Trophoblast cell (in vitro differentiated cells and primary cell): Measurements from ENCODE around the gene TRIM50.
"Not testable (repeated sequence)": the region's sequence is repeated elsewhere in the genome, so short reads cannot be mapped to it uniquely, and the experiment has no call there.

Experiments
- DNase-seq, 2 donors: peaks; one replicate each; pipeline ENCODE4 v3.0.0-alpha.2; 2016
- H2AFZ ChIP-seq: 2 replicates; pipeline ENCODE4 v1.6.1; 2013; ENCODE audit warnings: low read length, moderate library complexity, mild to moderate bottlenecking; ENCODE audit not compliant: insufficient read depth, poor library complexity
- H2AK5ac ChIP-seq: 2 replicates; pipeline ENCODE4 v1.6.1; 2013; ENCODE audit warnings: mild to moderate bottlenecking, low read length
- H2BK120ac ChIP-seq: 2 replicates; pipeline ENCODE4 v1.6.1; 2013; ENCODE audit warnings: low read length, mild to moderate bottlenecking, moderate library complexity; ENCODE audit not compliant: insufficient read depth, poor library complexity
- H2BK12ac ChIP-seq: 2 replicates; pipeline ENCODE4 v1.6.1; 2013; ENCODE audit warnings: mild to moderate bottlenecking, low read length, moderate library complexity
- H2BK5ac ChIP-seq: 2 replicates; pipeline ENCODE4 v1.6.1; 2013; ENCODE audit warnings: low read length, low read depth, moderate library complexity, mild to moderate bottlenecking; ENCODE audit not compliant: poor library complexity
- H3K14ac ChIP-seq: 2 replicates; pipeline ENCODE4 v1.6.1; 2013; ENCODE audit warnings: mild to moderate bottlenecking, low read length
- H3K18ac ChIP-seq: 2 replicates; pipeline ENCODE4 v1.6.1; 2013; ENCODE audit warnings: mild to moderate bottlenecking, low read length
- H3K23ac ChIP-seq: 2 replicates; pipeline ENCODE4 v1.6.1; 2013; ENCODE audit warnings: low read length
- H3K27ac ChIP-seq: 2 replicates; pipeline ENCODE4 v1.5.1; 2013; ENCODE audit warnings: low read depth, mild to moderate bottlenecking, inconsistent platforms, low read length, moderate library complexity
- H3K27me3 ChIP-seq: 2 replicates; pipeline ENCODE4 v1.6.1; 2013; ENCODE audit warnings: inconsistent platforms, mild to moderate bottlenecking, low read length, moderate library complexity; ENCODE audit not compliant: insufficient read depth
- H3K36me3 ChIP-seq, 2 experiments: 1 replicate in 1 of 2; 2 replicates in 1 of 2; pipeline ENCODE4 v1.6.1; 2013; ENCODE audit warnings: low read length in 2 of 2, mild to moderate bottlenecking in 2 of 2, moderate library complexity in 1 of 2; ENCODE audit not compliant: insufficient read depth in 2 of 2, control insufficient read depth in 1 of 2
- H3K4ac ChIP-seq: 2 replicates; pipeline ENCODE4 v1.6.1; 2013; ENCODE audit warnings: low read depth, mild to moderate bottlenecking, low read length, moderate library complexity
- H3K4me1 ChIP-seq, 2 experiments: 1 replicate in 1 of 2; 2 replicates in 1 of 2; pipeline ENCODE4 v1.6.1; 2013; ENCODE audit warnings: low read length in 2 of 2, mild to moderate bottlenecking in 2 of 2, moderate library complexity in 1 of 2; ENCODE audit not compliant: insufficient read depth in 2 of 2, control insufficient read depth in 1 of 2
- H3K4me2 ChIP-seq: 2 replicates; pipeline ENCODE4 v1.6.1; 2013; ENCODE audit warnings: inconsistent platforms, mild to moderate bottlenecking, low read length, moderate library complexity
- H3K4me3 ChIP-seq: 2 replicates; pipeline ENCODE4 v1.5.1; 2013; ENCODE audit warnings: mild to moderate bottlenecking, low read depth, low read length, inconsistent platforms
- H3K79me1 ChIP-seq: one replicate; pipeline ENCODE4 v1.6.1; 2013; ENCODE audit warnings: low read length
- H3K79me2 ChIP-seq: 2 replicates; pipeline ENCODE4 v1.6.1; 2013; ENCODE audit warnings: low read length, mild to moderate bottlenecking; ENCODE audit not compliant: control insufficient read depth, insufficient read depth, poor library complexity
- H3K9ac ChIP-seq: 2 replicates; pipeline ENCODE4 v1.6.1; 2013; ENCODE audit warnings: mild to moderate bottlenecking, low read length
- H3K9me3 ChIP-seq: 2 replicates; pipeline ENCODE4 v1.6.1; 2013; ENCODE audit warnings: low read depth, mild to moderate bottlenecking, control low read depth, inconsistent platforms, low read length; ENCODE audit not compliant: insufficient read depth
- H4K12ac ChIP-seq: 2 replicates; pipeline ENCODE4 v1.6.1; 2013; ENCODE audit warnings: low read depth, mild to moderate bottlenecking, low read length, moderate library complexity
- H4K8ac ChIP-seq: 2 replicates; pipeline ENCODE4 v1.6.1; 2013; ENCODE audit warnings: low read depth, mild to moderate bottlenecking, low read length, moderate library complexity
- H4K91ac ChIP-seq: one replicate; pipeline ENCODE4 v1.6.1; 2013; ENCODE audit warnings: low read depth, mild to moderate bottlenecking, low read length, moderate library complexity
- WGBS: extraction: QIAGEN DNeasy Blood & Tissue Kit; methylation state at CpG from one replicate; pipeline ENCODE4 v1.1.7; 2013; ENCODE audit warnings: missing lambda C conversion rate; ENCODE audit not compliant: insufficient read length, insufficient coverage; ENCODE audit errors: extremely low coverage; 5-methylcytosine and 5-hydroxymethylcytosine counted together

TRIM50 gene

GRCh38 chr7:73364006-73364728, 36.3 kb upstream of the TRIM50 start:
- Histone ChIP-seq H3K36me3 (no peaks in the 10 kb centered on the region), H3K23ac (no peak overlapping the region), H4K8ac (no peak overlapping the region), H3K79me2 (no peaks in the 10 kb centered on the region), H2BK12ac (no peak overlapping the region), H3K27me3 (no peaks in the 10 kb centered on the region), H3K4ac (no peak overlapping the region), H3K4me3 (no peak overlapping the region), H3K9ac (no peak overlapping the region), H3K14ac (no peak overlapping the region), H3K18ac (no peak overlapping the region), H4K12ac (no peak overlapping the region), H3K4me2 (no peak overlapping the region), H2AFZ (no peak overlapping the region), H2BK120ac (no peak overlapping the region), H2AK5ac (no peak overlapping the region), H2BK5ac (no peak overlapping the region), H4K91ac (no peak overlapping the region), H3K27ac (no peak overlapping the region), H3K79me1 (no peaks in the 10 kb centered on the region), H3K9me3 (no peaks in the 10 kb centered on the region), H3K4me1 (no peaks in the 10 kb centered on the region)
- whole genome bisulfite sequencing: no CpG with 5 or more reads among the region's 25 CpGs
- DNase-seq: no peak

DNA sequence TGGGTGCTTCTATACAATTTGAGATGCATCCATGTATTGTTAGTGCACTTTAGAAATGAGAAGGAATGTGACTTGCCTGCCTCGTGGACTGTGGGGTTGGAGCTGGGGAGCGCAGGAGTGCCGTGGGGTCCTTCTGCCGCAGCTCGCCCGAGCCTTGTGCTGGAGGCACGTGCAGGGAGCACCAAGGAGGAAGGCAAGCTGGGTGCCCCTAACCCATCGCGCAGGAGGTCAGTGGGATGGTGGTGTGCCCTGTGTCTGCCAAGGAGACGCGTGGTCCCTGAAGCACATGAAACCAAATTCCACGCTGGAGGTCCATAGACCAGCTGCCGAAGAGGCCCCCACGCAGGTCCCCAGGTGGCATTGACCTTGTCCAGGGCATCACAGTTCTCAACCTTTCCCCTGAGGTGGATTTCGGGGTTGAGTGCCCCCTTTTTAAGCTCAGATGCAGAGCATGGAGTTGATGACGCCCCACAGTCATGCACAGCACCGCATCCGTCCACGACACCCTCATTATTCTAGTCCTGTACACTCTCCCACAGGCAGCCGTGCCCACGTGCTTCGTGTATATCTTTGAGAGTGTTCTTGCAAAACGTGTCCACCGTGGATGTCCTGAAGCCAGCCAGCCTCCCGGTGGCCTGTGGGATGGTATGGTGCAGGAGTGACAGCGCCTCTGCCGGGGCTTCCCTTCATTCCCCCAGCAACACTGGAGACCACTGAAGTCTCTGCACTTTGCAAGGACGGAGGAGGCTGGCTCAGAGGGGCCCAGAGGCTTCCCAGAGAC, 35.5 kb upstream of the TRIM50 start:
- H3K79me1 ChIP-seq: no peaks in the 10 kb centered on the region
- H3K23ac ChIP-seq: no peak overlapping the region
- no peak overlapping the region for H3K27ac ChIP-seq
- DNase-seq: no peak
- H4K12ac ChIP-seq: no peak overlapping the region
- no peak overlapping the region for H2AFZ ChIP-seq
- H3K14ac ChIP-seq: no peak overlapping the region
- H4K8ac ChIP-seq: no peak overlapping the region
- no peak overlapping the region for H3K4me2 ChIP-seq
- H3K36me3 ChIP-seq: no peaks in the 10 kb centered on the region
- no peaks in the 10 kb centered on the region for H3K4me1 ChIP-seq
- H4K91ac ChIP-seq: no peak overlapping the region
- H3K27me3 ChIP-seq: no peaks in the 10 kb centered on the region
- no peak overlapping the region for H2BK12ac ChIP-seq
- no peaks in the 10 kb centered on the region for H3K9me3 ChIP-seq
- no CpG with 5 or more reads among the region's 28 CpGs for WGBS
- H3K79me2 ChIP-seq: no peaks in the 10 kb centered on the region
- no peak overlapping the region for H2BK120ac ChIP-seq
- H2AK5ac ChIP-seq: no peak overlapping the region
- no peak overlapping the region for H3K4ac ChIP-seq
- no peak overlapping the region for H3K18ac ChIP-seq
- no peak overlapping the region for H3K4me3 ChIP-seq
- H2BK5ac ChIP-seq: no peak overlapping the region
- no peak overlapping the region for H3K9ac ChIP-seq

DNA sequence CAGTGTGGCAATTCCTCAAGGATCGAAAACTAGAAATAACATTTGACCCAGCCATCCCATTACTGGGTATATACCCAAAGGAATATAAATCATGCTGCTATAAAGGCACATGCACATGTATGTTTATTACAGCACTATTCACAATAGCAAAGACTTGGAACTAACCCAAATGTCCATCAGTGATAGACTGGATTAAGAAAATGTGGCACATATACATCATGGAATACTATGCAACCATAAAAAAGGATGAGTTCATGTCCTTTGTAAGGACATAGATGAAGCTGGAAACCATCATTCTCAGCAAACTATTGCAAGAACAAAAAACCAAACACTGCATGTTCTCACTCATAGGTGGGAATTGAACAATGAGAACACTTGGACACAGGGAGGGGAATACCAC, 32.7 kb upstream of the TRIM50 start:
- H2BK120ac ChIP-seq, DNase-seq, H4K8ac ChIP-seq, H3K27me3 ChIP-seq, H3K4ac ChIP-seq, H3K36me3 ChIP-seq, H3K9me3 ChIP-seq, H3K79me2 ChIP-seq, H4K12ac ChIP-seq, H3K4me3 ChIP-seq, H3K27ac ChIP-seq, H2AK5ac ChIP-seq, H2BK12ac ChIP-seq, H3K9ac ChIP-seq, H3K23ac ChIP-seq, H3K14ac ChIP-seq, H2AFZ ChIP-seq, H3K79me1 ChIP-seq, H3K4me1 ChIP-seq, H3K4me2 ChIP-seq, H3K18ac ChIP-seq, H2BK5ac ChIP-seq, H4K91ac ChIP-seq: not testable (repeated sequence)
- WGBS: no CpG with 5 or more reads among the region's 1 CpG

- Histone ChIP-seq H2AK5ac (no peak overlapping the region), H3K4me2 (no peak overlapping the region), H2AFZ (no peak overlapping the region), H3K79me2 (no peaks in the 10 kb centered on the region), H4K12ac (no peak overlapping the region), H3K14ac (no peak overlapping the region), H3K79me1 (no peaks in the 10 kb centered on the region), H2BK5ac (no peak overlapping the region), H2BK12ac (no peak overlapping the region), H3K27ac (no peak overlapping the region), H3K4ac (no peak overlapping the region), H3K4me1 (no peaks in the 10 kb centered on the region), H3K23ac (no peak overlapping the region), H4K8ac (no peak overlapping the region), H2BK120ac (no peak overlapping the region), H3K18ac (no peak overlapping the region), H4K91ac (no peak overlapping the region), H3K36me3 (no peaks in the 10 kb centered on the region), H3K4me3 (no peak overlapping the region), H3K27me3 (no peaks in the 10 kb centered on the region), H3K9me3 (no peaks in the 10 kb centered on the region), H3K9ac (no peak overlapping the region)
- DNase-seq: no peak
- no CpG with 5 or more reads among the region's 13 CpGs for WGBS
These were observed 32.0 kb upstream of the TRIM50 start for GRCh38 chr7:73359746-73360375.
